ENCODE measurements around the gene OR1D5. TPM values are rescaled to one million over a fixed set of nuclear protein-coding genes. Genes with fewer than 3 reads are reported as not detected.

OR1D5 gene
- total and polyA plus RNA-seq, 2 of the 8 experiments (the other 6 are each of a cell fraction or from before 2014, with no cell fraction given): not detected

- H4K8ac ChIP-seq (ENCODE audit: extremely low read depth, insufficient read depth, low read length): no peak overlapping the region
- no peak overlapping the region for H3K9ac ChIP-seq (replicated peaks in 1 of 4; ENCODE audit: extremely low read depth in 1 of 4, low read depth in 3 of 4, low read length in 3 of 4)
- no peaks in the 10 kb centered on the region for H3K79me2 ChIP-seq (ENCODE audit: control insufficient read depth in 1 of 2, insufficient read depth in 2 of 2, low read length in 2 of 2)
- DNase-seq (ENCODE audit: low read depth in 1 of 2, low spot score in 2 of 2): no peak
- H2BK20ac ChIP-seq (ENCODE audit: low read length): no peak overlapping the region
- 63% methylated on average over 9 of the region's 9 CpGs; no CpG with 5 or more reads in 1 of the 2 experiments for WGBS, 2 experiments (ENCODE audit: extremely low coverage in 1 of 2, insufficient coverage in 1 of 2, insufficient read length in 1 of 2, insufficient replicate concordance in 2 of 2, low coverage in 1 of 2, low lambda C conversion rate in 2 of 2, missing lambda C conversion rate in 1 of 2)
- peaks cover 3 to 7% of the 10 kb centered on the region in 2 experiments; a peak in 2 of 4 replicates for H3K9me3 ChIP-seq (ENCODE audit: insufficient read depth in 2 of 2, low read depth in 1 of 2, low read length in 1 of 2)
- POLR2A ChIA-PET (ENCODE audit: partially characterized antibody): no interaction called here
- H2AFZ ChIP-seq (ENCODE audit: low read length): no peak overlapping the region
- no peak overlapping the region for H4K5ac ChIP-seq (ENCODE audit: insufficient read length, low read depth, low read length)
- no peak overlapping the region for H2BK15ac ChIP-seq (ENCODE audit: low read length)
- FAIRE-seq: no peak
- H3K14ac ChIP-seq (ENCODE audit: insufficient read length): no peak overlapping the region
- H4K20me1 ChIP-seq (replicated peaks in 1 of 2; ENCODE audit: control insufficient read depth in 1 of 2, insufficient read depth in 2 of 2, low read length in 2 of 2): peaks cover 0 to 2% of the 10 kb centered on the region in 2 experiments
- H2BK12ac ChIP-seq (ENCODE audit: low read depth, low read length): no peak overlapping the region
- no peak overlapping the region for H2AK5ac ChIP-seq (ENCODE audit: low read depth, low read length)
- H2BK5ac ChIP-seq (ENCODE audit: low read depth, low read length): no peak overlapping the region
- TF ChIP-seq RFX5 (IDR thresholded peaks at IDR 0.05; ENCODE audit: borderline replicate concordance, low read depth, low read length) (no peak), CREB1 (IDR thresholded peaks at IDR 0.05) (no peak), RAD21 (IDR thresholded peaks at IDR 0.05 in 1 of 2, conservative IDR thresholded peaks at IDR 0.05 in 1 of 2; ENCODE audit: low read depth in 2 of 2, low read length in 2 of 2) (no peak), USF2 (IDR thresholded peaks at IDR 0.05; ENCODE audit: low read length) (no peak)
- H3K23ac ChIP-seq (ENCODE audit: insufficient read length): no peak overlapping the region
- no peak overlapping the region for H3K4me2 ChIP-seq (ENCODE audit: insufficient read depth in 1 of 2, low read depth in 2 of 2, low read length in 2 of 2)
- no peak overlapping the region for H4K91ac ChIP-seq (replicated peaks; ENCODE audit: insufficient read length, low read length)
- no peak overlapping the region for H3K4me3 ChIP-seq (ENCODE audit: extremely low read depth in 1 of 4, insufficient read depth in 2 of 4, low read depth in 3 of 4, low read length in 4 of 4)
- no peaks in the 10 kb centered on the region for H3K4me1 ChIP-seq (replicated peaks in 1 of 4; ENCODE audit: control insufficient read depth in 3 of 4, insufficient read depth in 4 of 4, low read length in 3 of 4)
- H3K23me2 ChIP-seq (ENCODE audit: low read depth, low read length): no peaks in the 10 kb centered on the region
- no peak overlapping the region for H3K27ac ChIP-seq (ENCODE audit: low read depth, low read length)
- no peak overlapping the region for H2BK120ac ChIP-seq (replicated peaks; ENCODE audit: low read depth, low read length)
- no peaks in the 10 kb centered on the region for H3K79me1 ChIP-seq (ENCODE audit: low read depth, low read length)
- no peak overlapping the region for H3K4ac ChIP-seq (replicated peaks; ENCODE audit: insufficient read length, low read depth, low read length)
- CTCF ChIA-PET (ENCODE audit: partially characterized antibody): interaction anchor here (1.5 kb wide), 1 partner anchor 155 kb away, joined by 3 read pairs; no protein-coding TSS in a partner anchor
- no peak overlapping the region for H3K18ac ChIP-seq (ENCODE audit: extremely low read depth, low read length)
- H3K56ac ChIP-seq (replicated peaks; ENCODE audit: insufficient read length, low read depth, low read length): no peak overlapping the region
- H3K36me3 ChIP-seq (ENCODE audit: control insufficient read depth in 2 of 4, insufficient read depth in 4 of 4, low read length in 3 of 4): peaks cover 0 to 23% (median 11%) of the 10 kb centered on the region in 4 experiments; a peak in 6 of 8 replicates
- no peaks in the 10 kb centered on the region for H3K27me3 ChIP-seq (replicated peaks in 1 of 4; ENCODE audit: control insufficient read depth in 3 of 4, extremely low read depth in 1 of 4, insufficient read depth in 3 of 4, low read length in 3 of 4)
These were observed 43.6 kb downstream of the OR1D5 start for GRCh38 chr17:3019761-3020160.
